Cerebellar nuclear complex (tissue), 1 donor: Measurements from ENCODE around the gene TMEM247.

Source experiments
- DNase-seq, 2 experiments: peaks; one replicate each; lab custom pipeline; 2025; lab: John Stamatoyannopoulos, UW

Gene TMEM247

DNA sequence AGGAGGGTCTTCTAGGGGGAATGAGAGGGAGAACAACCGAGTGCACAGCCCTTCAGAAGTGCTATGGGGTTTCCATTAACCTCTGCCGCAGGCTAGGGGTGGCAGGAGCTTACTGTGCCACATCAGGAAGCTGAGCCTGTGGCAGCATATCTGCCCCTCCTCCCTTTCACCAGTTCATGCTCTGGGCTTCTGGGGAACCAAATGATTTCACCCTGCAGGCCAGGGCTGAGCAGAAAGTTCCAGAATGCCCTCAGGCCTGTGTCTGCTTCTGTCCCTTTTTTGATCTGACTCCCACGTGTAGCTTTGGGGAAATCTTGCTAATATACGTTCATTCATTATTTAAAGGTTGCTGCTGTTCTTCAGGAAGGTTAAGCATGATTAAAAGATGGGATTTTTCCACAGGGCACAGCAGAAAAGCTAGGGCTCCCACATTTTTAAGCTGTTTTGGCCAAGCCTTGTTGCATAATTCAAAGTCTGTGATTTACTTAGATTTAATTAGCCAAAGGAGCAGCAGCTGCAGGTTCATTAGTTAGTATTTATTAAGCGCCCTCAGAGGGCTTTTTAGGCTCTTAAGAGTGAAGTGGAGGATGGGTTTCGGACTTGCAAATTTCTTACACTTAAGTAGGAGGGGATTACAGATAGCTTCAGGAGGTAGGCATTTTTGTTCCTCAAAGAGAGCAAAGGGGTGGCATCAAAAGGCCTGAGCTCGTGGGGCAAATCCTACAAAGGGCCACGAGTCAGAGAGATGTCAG, 10.2 kb downstream of the TMEM247 start:
- DNase-seq, result no peak

DNA sequence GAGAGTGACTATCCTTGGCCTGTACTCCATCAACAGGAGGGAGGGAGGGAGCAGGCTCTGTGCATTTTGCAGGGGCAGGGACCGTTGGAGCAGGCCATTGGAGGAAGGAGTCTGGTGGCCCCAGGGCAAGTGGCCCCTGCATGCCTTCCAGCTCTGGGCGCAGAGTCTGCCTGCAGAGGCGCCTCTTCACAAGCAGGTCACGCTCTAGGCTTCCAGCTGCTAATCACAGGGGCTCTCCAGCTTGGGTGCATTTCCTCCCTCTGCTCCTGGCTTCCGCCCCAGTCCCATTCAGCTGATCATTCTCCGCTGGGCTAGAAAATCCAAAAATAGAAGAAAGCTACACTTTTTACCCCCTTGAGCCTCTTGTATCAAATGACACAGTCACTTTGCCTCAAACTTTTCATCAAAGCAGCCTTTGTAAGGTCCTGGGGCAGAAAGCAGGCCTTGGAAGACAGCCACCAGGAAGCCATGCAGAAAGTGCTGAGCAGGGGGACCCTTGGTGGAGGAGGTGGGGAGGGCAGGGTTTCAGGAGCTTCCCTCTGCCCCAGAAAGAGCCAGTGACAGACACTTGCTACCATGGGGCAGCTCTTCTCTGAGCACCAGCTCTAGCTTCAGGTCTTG, 11.3 kb downstream of the TMEM247 start:
- DNase-seq, result no peak

DNA sequence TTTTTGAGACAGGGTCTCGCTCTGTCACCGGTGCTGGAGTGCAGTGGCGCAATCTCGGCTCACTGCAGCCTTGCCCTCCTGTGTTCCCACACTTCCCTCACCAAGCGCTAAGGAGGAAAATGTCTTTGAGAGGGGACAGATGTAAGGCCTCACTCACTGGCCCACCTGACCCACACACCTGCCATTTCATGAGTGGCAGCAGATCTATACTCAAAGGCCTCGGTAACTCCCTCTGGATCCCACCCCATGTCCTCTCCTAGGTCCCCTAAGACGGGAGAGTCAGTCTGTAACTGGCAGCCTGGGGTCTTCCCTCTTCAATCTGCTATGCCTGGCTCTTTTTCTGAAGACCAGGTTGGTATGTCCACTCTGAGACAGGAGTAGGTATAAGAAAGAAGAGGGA, 12.9 kb downstream of the TMEM247 start:
- no peak for DNase-seq

DNA sequence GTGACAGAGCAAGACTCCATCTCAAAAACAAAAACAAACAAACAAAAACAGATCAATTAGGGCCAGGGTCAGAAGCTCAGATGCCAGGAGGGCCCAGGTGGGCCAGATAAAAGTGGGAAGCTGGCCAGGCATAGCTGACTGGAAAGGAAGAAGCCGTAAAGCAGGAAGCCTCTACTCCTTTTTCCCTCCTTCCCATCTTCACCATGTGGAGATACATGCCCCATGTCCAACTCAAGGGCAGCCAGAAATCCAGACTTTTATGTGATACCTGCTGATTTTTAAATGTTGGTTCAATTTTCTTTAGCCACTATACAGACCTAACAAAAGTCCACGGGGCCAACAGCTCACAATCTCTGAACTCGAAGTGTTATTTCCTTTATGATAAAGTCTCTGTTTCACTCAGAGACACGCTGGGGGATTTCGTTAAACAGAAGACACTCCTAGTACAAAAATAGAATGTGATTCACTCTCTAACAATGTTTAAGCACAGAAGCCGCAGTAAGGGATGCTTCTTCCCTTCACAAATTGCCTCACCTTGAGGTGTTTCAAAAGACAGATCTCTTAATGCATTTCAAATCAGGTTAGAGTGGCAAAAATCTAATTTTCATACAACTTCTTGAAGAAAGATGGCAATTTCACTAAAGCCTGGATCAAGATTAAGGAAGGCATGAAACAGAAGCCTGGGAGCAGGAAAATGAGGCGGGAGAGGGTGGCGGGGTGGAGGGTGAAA, 14.0 kb downstream of the TMEM247 start:
- no peak for DNase-seq

DNA sequence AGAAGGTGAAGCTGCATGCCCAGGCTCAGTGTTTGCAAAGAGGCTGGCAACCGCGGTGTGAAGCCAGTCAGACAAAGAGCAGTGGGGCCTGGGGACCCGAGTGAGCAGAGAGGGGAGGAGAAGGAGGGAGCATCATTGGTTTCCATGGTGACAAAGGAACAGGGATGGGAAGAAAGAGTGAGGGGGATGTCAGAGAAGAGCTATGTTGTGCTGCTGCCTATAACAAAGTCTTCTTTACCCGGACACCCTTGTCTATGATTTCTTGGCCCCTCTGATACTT, 14.5 kb downstream of the TMEM247 start:
- no peak for DNase-seq

DNA sequence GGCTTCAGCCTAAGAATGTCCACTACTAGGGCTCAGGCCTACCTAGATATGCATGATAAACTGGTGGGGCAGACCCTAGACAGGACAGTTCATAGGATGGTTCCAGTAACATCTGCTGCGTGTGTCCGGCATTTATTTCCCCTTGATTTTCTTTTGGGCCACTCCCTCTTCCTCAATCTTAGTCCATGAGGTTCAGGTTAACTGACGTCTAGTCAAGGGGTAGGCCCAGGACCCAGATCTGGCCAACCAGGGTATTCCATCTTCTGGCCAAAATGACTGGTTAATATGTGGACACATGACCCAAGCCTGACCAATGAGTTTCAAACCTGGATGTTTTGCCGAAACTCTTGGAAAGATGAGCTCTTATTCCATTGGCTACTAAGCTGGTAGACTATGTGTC, 15.2 kb downstream of the TMEM247 start:
- no peak for DNase-seq

DNA sequence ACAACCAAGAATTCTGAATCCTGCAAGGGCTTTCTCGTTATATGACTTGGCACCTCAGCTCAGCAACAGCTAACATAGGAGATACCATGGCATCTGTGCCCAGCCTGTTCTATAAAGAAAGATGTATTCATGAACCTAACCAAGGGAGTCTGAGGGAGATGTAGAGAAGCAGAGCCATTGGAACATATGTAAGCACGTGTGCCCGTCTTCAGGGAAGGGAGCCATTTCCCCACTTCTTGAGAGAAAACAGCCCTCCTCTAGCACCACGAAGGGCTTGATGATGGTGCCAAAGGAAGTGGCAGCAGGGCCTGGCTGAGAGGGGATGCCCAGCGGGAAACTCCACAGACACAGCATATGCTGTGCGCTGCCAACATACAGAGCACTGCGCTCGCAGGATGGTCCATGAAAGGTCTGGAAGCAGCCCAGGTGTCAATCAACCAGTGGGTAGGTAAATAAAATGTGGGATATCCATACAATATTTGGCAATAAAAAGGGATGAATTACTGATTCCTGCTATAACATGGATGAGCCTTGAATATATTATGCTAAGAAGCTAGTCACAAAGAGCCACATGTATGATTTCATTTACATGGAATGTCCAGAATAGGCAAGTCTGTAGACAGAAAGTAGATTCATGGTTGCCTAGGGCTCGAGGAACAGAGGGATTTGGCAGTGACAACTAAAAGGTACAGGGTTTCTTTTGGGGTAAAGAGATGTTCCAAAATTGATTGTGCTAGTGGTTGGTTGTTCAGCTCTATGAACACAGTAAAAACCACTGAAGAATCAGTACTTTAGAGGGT, 16.1 kb downstream of the TMEM247 start:
- DNase-seq, result no peak

DNA sequence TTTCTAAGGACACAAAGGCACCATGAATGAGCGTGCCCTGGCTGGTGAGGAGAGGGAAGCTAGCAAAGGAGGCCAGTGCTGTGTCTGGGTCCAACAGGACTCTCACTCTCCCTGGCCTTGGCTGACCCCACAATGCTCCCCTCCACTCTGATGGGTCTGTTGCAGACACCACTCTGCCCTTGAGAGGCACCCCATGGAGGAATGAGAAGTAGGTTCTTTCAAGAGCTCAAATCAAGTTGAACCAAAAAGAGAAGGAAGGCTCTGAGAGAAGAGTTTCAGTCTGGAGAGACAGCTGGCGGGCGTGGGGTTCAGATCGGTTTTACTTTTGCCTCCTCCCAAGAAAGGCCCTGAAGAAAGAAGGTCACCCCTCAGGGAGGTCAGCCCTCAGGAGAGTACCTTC, 18.4 kb downstream of the TMEM247 start:
- DNase-seq, result no peak

DNA sequence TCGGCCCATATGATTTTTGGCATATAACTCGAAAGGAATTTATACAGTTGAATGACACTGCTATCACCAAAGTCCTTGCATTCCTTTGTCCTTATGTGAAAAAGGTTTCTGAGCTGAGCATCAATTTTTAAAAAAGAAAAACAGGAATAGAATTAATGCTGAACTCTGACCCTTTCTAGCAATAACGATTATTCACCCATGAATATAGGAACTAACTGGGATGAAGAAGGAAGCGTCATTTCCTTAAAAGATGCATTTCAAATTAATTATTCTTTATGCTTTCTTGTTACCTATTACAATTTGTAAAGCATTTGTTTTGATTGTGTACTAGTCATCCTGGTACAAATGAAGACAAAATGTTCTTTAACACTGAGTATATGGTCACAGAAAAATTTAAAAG, 19.3 kb downstream of the TMEM247 start:
- DNase-seq, result no peak

DNA sequence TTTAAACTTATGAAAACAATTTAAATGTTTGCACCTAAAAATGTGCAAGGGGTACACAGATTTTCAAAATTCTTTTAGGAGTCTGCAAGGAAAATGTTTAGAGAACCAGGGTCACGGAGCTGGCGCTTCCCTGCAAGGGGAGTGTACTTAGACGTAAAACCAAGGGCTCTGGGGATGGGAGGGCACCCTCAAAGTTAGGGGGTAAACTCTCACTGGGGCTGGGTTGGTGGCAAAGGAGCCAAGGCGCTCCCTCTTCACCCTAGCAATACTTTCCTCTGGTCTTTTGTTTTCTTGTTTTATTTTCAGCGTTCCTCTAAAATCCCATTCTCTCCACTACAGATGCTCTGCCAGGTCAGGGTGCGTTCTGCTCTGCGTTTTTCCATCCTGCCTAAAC, 20.0 kb downstream of the TMEM247 start:
- no peak for DNase-seq

DNA sequence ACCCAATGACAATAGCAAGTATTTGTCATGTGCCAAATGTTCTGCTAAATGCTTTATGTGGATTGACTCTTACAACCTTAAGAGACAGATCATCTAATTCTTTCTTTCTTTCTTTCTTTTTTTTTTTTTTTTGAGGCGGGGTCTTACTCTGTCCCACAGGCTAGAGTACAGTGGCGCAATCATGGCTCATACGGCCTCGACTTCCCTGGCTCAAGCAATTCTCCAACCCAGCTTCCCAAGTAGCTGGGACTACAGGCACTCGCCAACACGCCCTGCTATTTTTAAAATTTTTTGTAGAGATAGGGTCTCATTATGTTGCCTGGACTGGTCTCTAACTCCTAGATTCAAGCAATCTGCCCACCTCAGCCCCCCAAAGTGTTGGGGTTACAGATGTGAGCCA, 21.4 kb downstream of the TMEM247 start:
- DNase-seq, result no peak

DNA sequence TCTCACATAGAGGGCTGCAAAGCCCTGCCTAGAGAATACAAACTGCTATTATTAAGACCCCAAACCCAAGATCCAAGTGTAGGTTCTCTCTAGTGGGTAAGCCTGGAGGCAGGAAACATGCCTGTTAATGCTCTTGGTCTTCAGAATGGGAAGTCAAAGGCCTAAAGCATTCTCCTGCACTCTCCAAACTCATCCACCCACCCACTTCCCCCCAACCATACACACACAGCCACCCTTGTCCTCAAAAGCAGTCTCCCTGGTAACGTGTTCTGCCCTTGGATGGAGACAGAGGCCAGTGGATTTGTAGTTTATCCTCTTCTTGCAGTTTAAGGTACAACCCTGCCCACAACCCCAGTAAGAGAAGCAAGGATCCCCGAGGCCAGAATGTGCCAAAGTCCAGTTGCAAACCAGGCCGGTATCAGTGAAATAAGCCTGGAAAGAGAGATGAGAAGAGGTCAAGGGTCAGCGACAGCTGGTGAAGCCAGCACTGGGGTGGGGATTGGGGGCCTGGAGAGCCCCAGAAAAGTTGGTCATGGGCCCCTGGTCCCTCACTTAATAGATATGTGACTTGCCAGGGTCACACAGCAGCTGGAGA, 23.0 kb downstream of the TMEM247 start:
- no peak for DNase-seq

DNA sequence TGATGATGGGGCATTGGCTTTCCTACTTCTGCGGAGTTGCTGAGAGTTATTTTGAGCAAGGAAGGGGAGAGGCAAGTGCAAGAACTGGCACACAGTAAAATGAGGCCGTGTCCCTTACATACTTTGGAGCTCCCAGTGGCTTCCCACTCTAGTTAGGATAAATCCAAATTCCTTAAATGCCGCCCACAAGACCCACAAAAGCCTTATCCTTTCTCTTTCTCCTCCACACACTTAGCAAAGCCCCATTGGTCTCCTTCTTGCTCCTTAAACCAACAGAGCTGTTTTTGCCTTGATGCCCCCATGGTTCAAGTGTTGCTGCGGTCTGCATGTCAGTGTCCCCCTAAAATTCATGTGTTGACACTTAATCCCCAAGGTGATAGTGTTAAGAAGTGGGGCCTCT, 24.3 kb downstream of the TMEM247 start:
- no peak for DNase-seq

DNA sequence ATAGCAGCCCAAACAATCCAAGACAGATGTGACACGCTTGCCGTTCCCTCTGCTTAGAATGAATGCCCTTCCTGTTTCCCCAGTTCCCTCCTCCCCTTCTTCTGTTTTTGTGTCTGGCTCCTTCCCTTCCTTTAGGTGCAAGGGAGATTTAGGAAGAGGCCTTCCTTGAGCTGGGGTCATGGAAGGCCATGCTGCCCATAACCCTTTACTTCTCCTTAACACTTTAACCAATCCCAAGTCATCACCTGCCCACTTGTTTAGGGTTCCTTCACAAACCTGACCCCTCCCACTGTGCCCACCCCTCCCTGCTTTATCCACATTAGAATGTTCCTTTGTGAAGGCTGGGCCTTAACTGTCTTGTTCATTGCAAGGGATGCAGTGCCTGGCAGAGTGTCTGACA, 24.9 kb downstream of the TMEM247 start:
- no peak for DNase-seq

DNA sequence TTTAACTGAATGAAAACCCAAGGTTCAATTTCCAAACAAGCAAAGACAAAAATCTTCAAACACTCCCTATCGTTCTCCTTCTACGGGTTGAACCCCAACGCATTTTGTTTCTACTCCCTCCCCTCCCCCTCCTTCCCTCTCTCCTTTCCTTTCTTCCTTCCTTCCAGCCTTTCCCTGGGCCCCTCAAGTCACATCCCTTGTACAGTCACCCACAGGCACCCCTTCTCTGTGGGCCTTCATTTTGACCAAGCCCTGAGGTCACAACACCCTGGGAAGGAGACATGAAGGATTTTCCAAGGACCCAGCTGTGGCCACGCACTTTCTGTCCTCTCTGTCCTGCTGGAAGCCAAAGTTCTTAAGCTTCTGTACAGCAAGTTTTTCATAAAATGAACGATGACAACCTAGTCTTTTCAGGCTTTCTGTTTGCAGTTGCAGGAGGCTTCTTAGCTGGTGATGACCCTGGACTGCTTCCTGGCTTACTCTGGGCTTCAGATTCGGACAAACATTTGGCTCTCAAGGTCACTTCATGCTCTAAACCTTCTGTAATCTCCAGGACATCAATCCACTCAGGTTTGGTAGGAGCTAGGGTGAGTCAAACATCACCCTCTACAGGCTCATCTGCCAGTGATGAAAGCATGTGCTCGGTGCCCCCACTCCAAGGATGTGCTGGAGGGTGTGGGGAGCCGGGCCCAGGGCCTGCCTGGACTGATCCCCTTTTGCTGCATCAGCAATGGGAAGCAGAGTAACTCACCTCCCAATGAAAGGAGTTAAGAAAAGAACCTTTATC, 25.5 kb downstream of the TMEM247 start:
- no peak for DNase-seq

DNA sequence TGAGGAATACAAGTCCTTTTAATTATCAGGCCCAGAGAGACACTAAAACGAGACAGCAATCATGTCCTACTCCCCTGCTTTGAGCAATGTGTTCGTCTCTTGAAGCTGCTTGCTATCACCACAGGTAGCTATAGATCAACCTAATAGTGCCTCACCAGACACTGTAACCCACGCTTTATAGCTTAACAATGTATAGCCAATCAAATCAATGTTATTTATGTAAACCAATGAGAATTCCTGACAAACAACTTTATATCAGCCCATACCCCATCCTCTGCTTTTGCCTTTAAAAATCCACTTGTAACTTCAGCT, 26.1 kb downstream of the TMEM247 start:
- no peak for DNase-seq

DNA sequence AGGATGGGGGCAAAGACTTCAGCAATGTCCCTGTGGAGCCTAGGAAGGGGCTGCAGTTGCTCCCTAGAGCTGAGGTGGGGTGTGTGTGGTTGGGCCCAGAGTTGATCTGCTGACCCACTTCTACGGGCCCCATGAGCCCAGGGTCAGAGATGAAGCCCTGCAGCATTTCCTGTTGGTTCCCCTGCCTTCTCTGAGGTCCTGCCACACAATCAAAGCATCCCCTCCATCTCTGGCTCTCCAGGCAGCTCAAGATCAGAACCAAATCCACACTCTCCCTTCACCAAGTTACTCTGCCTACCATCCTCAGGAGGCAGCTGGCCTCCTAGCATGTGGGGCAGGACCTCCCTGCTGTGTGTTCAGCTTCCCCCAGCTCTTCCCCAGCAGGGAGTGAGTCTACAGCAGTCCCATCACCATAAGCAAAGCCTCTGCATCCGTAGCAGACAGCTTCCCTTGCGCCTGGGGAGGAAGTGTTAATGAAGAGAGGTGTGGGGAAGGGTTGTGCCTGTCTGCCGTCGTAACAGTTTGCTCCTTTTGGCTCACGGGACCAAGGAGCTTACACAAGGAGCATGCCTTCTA, 26.9 kb downstream of the TMEM247 start:
- no peak for DNase-seq

DNA sequence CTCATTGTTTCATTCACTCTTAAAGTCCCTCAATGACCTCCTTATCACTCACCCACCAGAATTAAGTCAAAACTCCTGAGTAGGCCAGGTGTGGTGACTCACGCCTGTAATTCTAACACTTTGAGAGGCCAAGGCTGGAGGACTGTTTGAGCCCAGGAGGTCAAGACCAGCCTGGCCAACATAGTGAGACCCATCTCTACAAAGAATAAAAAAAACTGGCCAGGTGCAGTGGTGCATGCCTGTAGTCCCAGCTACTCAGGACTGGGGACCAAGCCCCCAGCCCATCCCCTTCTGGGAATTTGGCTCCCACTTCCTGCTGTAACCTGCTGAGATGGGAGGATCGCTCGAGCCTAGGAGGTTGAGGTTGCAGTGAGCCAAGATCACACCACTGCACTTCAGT, 28.9 kb downstream of the TMEM247 start:
- no peak for DNase-seq

DNA sequence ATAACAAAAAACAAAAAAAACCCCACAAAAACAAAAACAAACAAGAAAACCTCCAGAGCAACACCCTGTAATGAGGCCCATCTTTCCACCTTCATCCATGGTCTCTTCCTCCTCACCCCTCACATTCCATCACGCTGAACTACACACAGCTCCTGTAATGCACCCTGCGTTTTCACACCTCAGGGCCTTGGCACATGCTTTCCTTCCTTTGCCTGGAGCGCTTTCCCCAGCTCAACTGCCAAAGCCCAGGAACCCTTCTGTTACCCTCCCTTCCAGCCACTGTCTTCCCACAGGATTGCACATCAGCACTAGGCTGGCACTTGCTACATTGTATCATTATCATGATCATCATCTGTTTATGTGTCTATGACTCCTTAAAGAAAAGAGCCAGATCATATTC, 29.4 kb downstream of the TMEM247 start:
- no peak for DNase-seq

DNA sequence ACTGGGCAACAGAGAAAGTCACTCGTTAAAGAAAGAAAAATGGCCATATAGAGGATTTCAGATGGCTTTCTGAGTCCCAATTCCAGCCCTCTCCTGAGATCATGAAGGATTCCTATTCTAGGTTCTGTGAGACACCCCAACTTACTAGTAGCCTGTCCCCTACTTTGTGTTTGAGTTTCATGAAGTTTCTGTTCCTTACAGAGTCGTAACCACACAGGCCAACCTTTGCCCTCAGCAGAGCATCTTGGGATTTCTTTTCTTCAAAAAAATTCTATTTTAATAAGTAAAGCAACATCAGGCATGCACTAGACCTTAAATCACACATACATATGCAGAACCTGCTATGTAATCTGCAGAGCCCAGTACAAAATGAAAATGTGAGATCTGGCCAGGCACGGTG, 30.4 kb downstream of the TMEM247 start:
- no peak for DNase-seq

DNA sequence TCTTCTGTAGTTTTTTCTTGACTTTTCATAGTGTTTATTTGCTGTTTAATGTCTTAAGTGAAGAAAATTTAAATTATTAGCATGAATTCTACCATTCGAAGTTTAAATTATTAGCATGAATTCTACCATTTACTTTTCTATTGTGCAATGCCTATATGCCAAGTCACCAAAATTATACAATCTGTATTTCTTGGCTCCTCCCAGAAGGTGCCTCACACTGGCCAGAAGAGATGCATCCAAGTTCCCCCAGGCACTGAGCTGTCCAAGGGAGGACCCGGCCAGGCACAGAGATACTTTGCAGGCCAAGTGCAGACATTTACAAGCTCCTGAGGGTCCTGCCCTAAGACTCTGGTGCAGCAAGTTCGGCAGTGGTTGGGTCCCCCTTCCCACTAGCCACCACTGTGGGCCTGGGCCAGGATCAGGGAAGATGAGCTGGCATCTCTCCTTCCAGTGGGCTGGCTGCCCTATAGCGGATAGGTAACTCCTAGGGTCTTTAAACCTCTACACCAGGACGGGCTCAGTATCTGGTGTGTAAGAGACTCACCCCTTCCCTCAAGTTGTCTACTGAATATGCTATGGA, 31.3 kb downstream of the TMEM247 start:
- no peak for DNase-seq
